ENCODE measurements around the gene ENOSF1.

- TF ChIP-seq CTCF (conservative IDR thresholded peaks at IDR 0.05; ENCODE audit: low read length) (no peak), EZH2phosphoT487 (IDR thresholded peaks at IDR 0.05; ENCODE audit: borderline replicate concordance) (no peak)
Measured at GRCh38 chr18:653512-653911, 58.9 kb downstream of the ENOSF1 start.
